Inferior parietal cortex (tissue), 1 donor: ENCODE data around the gene C10orf90.

Experiments used
- DNase-seq: peaks from one replicate; pipeline ENCODE4 v3.0.0-alpha.2; 2016; ENCODE audit errors: extremely low spot score

Gene C10orf90

GRCh38 chr10:126459878-126460481, 210.5 kb downstream of the C10orf90 start:
- DNase-seq = no peak

- no peak for DNase-seq
Observed at GRCh38 chr10:126459032-126459831, 211.3 kb downstream of the C10orf90 start.

GRCh38 chr10:126458466-126458865, 212.0 kb downstream of the C10orf90 start:
- DNase-seq = no peak

GRCh38 chr10:126456632-126457031, 213.9 kb downstream of the C10orf90 start:
- DNase-seq = no peak

- DNase-seq = no peak
Observed at GRCh38 chr10:126455766-126456405, 214.6 kb downstream of the C10orf90 start.

GRCh38 chr10:126455036-126455765, 215.3 kb downstream of the C10orf90 start:
- no peak for DNase-seq

GRCh38 chr10:126454045-126454751, 216.3 kb downstream of the C10orf90 start:
- DNase-seq = no peak

- DNase-seq = no peak
Observed at GRCh38 chr10:126452245-126452644, 218.2 kb downstream of the C10orf90 start.

- DNase-seq = no peak
Observed at GRCh38 chr10:126448091-126448490, 222.4 kb downstream of the C10orf90 start.

GRCh38 chr10:126439942-126440341, 230.6 kb downstream of the C10orf90 start:
- DNase-seq = no peak

GRCh38 chr10:126438407-126438783, 232.1 kb downstream of the C10orf90 start:
- no peak for DNase-seq

- no peak for DNase-seq
Observed at GRCh38 chr10:126437635-126438406, 232.7 kb downstream of the C10orf90 start.

- DNase-seq = no peak
Observed at GRCh38 chr10:126434235-126434634, 236.3 kb downstream of the C10orf90 start.

- DNase-seq = no peak
Observed at GRCh38 chr10:126433351-126433750, 237.1 kb downstream of the C10orf90 start.

- peak; percentile 8 for DNase-seq
Observed at GRCh38 chr10:126432507-126432906, 238.0 kb downstream of the C10orf90 start.

- DNase-seq = no peak
Observed at GRCh38 chr10:126431816-126432215, 238.7 kb downstream of the C10orf90 start.

- no peak for DNase-seq
Observed at GRCh38 chr10:126430512-126430911, 240.0 kb downstream of the C10orf90 start.

- DNase-seq = no peak
Observed at GRCh38 chr10:126429275-126429674, 241.2 kb downstream of the C10orf90 start.

- no peak for DNase-seq
Observed at GRCh38 chr10:126425489-126426065, 244.9 kb downstream of the C10orf90 start.

- no peak for DNase-seq
Observed at GRCh38 chr10:126425032-126425431, 245.5 kb downstream of the C10orf90 start.
